Neural cell (in vitro differentiated cells): ENCODE data around the gene CROCC. TPM values are rescaled to one million over a fixed set of nuclear protein-coding genes. Genes with fewer than 3 reads are reported as not detected.
"Not testable (repeated sequence)": the region's sequence is repeated elsewhere in the genome, so short reads cannot be mapped to it uniquely, and the experiment has no call there.

Source experiments
- H2AFZ ChIP-seq: fragments of 200-600, 300-800 bp; sonication (generic), shearing (Covaris generic); 2 replicates; pipeline ENCODE4 v1.6.0; 2014; ENCODE audit warnings: low read depth, mild to moderate bottlenecking, antibody characterized with exemption, low read length, moderate library complexity
- H3F3A ChIP-seq: fragments of 200-600 bp; shearing (Covaris generic); 2 replicates; pipeline ENCODE4 v1.6.1; 2016; ENCODE audit warnings: mild to moderate bottlenecking, moderate library complexity, mixed read lengths, antibody characterized with exemption, low read length; ENCODE audit not compliant: insufficient read depth, poor library complexity, severe bottlenecking
- H3K27ac ChIP-seq: fragments of 200-600, 300-800 bp; sonication (generic), shearing (Covaris generic); 2 replicates; pipeline ENCODE4 v1.5.1; 2014; ENCODE audit warnings: mild to moderate bottlenecking, low read length, moderate library complexity
- H3K27me3 ChIP-seq: fragments of 300-800, 200-600 bp; sonication (generic), shearing (Covaris generic); 2 replicates; pipeline ENCODE4 v1.6.0; 2014; ENCODE audit warnings: mild to moderate bottlenecking, low read depth, low read length, moderate library complexity; ENCODE audit not compliant: insufficient read depth
- H3K36me3 ChIP-seq: fragments of 300-800, 200-600 bp; sonication (generic), shearing (Covaris generic); 2 replicates; pipeline ENCODE4 v1.5.1; 2014; ENCODE audit warnings: mild to moderate bottlenecking, antibody characterized with exemption, low read length, moderate library complexity; ENCODE audit not compliant: insufficient read depth
- H3K4me2 ChIP-seq: fragments of 300-800, 200-600 bp; sonication (generic), shearing (Covaris generic); 2 replicates; pipeline ENCODE4 v1.6.0; 2014; ENCODE audit warnings: mild to moderate bottlenecking, low read length
- H3K4me3 ChIP-seq: fragments of 300-800, 200-600 bp; sonication (generic), shearing (Covaris generic); 2 replicates; pipeline ENCODE4 v1.5.1; 2014; ENCODE audit warnings: mild to moderate bottlenecking, low read length, moderate library complexity
- H3K79me2 ChIP-seq: fragments of 200-600 bp; shearing (Covaris generic); replicated peaks from 2 replicates; pipeline ENCODE4 v1.6.0; 2014; ENCODE audit warnings: mild to moderate bottlenecking, low read length, moderate library complexity; ENCODE audit not compliant: insufficient read depth
- H3K9ac ChIP-seq: fragments of 300-800, 200-600 bp; sonication (generic), shearing (Covaris generic); 2 replicates; pipeline ENCODE4 v1.6.1; 2016; ENCODE audit warnings: mild to moderate bottlenecking, low read length, mixed read lengths
- H3K9me2 ChIP-seq: fragments of 200-600 bp; shearing (Covaris generic); 2 replicates; pipeline ENCODE4 v1.6.1; 2016; ENCODE audit warnings: mild to moderate bottlenecking, low read length, mixed read lengths; ENCODE audit not compliant: insufficient read depth
- H3K9me3 ChIP-seq: fragments of 200-600, 300-800 bp; sonication (generic), shearing (Covaris generic); 2 replicates; pipeline ENCODE4 v1.6.1; 2016; ENCODE audit warnings: mild to moderate bottlenecking, mixed run types, low read length, moderate library complexity, mixed read lengths
- H4K20me1 ChIP-seq: fragments of 200-600 bp; shearing (Covaris generic); 2 replicates; pipeline ENCODE4 v1.6.1; 2016; ENCODE audit warnings: mild to moderate bottlenecking, mixed run types; ENCODE audit not compliant: insufficient read depth
- CTCF ChIP-seq: fragments of 450-650 bp; IDR thresholded peaks from 2 replicates; pipeline ENCODE4 v1.5.1; 2014; ENCODE audit warnings: antibody characterized with exemption, mild to moderate bottlenecking, moderate library complexity; ENCODE audit not compliant: poor library complexity, severe bottlenecking
- EP300 ChIP-seq: fragments of 450-650 bp; conservative IDR thresholded peaks from 2 replicates; pipeline ENCODE4 v1.6.1; 2014; ENCODE audit warnings: antibody characterized with exemption, mild to moderate bottlenecking, moderate library complexity; ENCODE audit not compliant: poor library complexity, severe bottlenecking
- EZH2 ChIP-seq: fragments of 200-600, 300-800 bp; shearing (Covaris generic), sonication (generic); IDR thresholded peaks from 2 replicates; pipeline ENCODE4 v1.6.1; 2014; ENCODE audit warnings: antibody characterized with exemption, low read length, borderline replicate concordance, mild to moderate bottlenecking; ENCODE audit not compliant: insufficient read depth, poor library complexity, severe bottlenecking
- MXI1 ChIP-seq: fragments of 450-650 bp; conservative IDR thresholded peaks from 2 replicates; pipeline ENCODE4 v1.6.1; 2014; ENCODE audit warnings: antibody characterized with exemption, mild to moderate bottlenecking; ENCODE audit not compliant: poor library complexity, severe bottlenecking
- POLR2AphosphoS5 ChIP-seq: IDR thresholded peaks from 2 replicates; pipeline ENCODE4 v1.6.1; 2012
- RAD21 ChIP-seq: fragments of 450-650 bp; conservative IDR thresholded peaks from 2 replicates; pipeline ENCODE4 v1.6.1; 2014; ENCODE audit warnings: antibody characterized with exemption, mild to moderate bottlenecking, moderate library complexity
- REST ChIP-seq: IDR thresholded peaks from 2 replicates; pipeline ENCODE4 v1.6.1; 2012; ENCODE audit warnings: borderline replicate concordance
- polyA plus RNA-seq: library from polyadenylated mRNA; depleted of rRNA; stranded (reverse); fragments of >200 nt; gene quantifications from 2 replicates; pipeline ENCODE4 v1.2.3, GENCODE V29; 2014

CROCC gene
- polyA plus RNA-seq, 1 donor from 2014 or later = 26.3 TPM

- H3K36me3 ChIP-seq = no peaks in the 10 kb centered on the region
- peak overlapping the region; percentile 78 for H3K4me2 ChIP-seq
- H2AFZ ChIP-seq = peak overlapping the region; percentile 51
- H3K4me3 ChIP-seq = peak overlapping the region; percentile 71
- peak overlapping the region; percentile 55 for H3K27ac ChIP-seq
- H3K9me2 ChIP-seq = no peaks in the 10 kb centered on the region
- no peaks in the 10 kb centered on the region for H3K9me3 ChIP-seq
- H4K20me1 ChIP-seq = no peaks in the 10 kb centered on the region
- TF ChIP-seq EP300 (peak; percentile 34), EZH2 (no peak), MXI1 (peak; percentile 51), POLR2AphosphoS5 (peak; percentile 78), REST (no peak), RAD21 (no peak), CTCF (peak; percentile 47)
- H3K27me3 ChIP-seq = no peaks in the 10 kb centered on the region
- no peaks in the 10 kb centered on the region for H3K79me2 ChIP-seq
- H3F3A ChIP-seq = no peaks in the 10 kb centered on the region
- peak overlapping the region; percentile 72 for H3K9ac ChIP-seq
These were observed 7.7 kb upstream of the CROCC start for GRCh38 chr1:16913833-16914662.

GRCh38 chr1:16914928-16915626 lies 6.7 kb upstream of the CROCC start:
- not testable (repeated sequence) for H3K9ac ChIP-seq

More at GRCh38 chr1:16914928-16915626, 6.7 kb upstream of the CROCC start:
- not testable (repeated sequence) for H3K4me2 ChIP-seq, H3K9me2 ChIP-seq, H3K27ac ChIP-seq, H3K9me3 ChIP-seq, H2AFZ ChIP-seq, H3K79me2 ChIP-seq, H3K27me3 ChIP-seq, H3K36me3 ChIP-seq, H4K20me1 ChIP-seq, H3F3A ChIP-seq
- H3K4me3 ChIP-seq = peak overlapping the region; percentile 63
